ENCODE results near the gene LRRC10.

LRRC10 gene
- long read RNA-seq: 0 reads

GRCh38 chr12:69610729-69611128 lies at the start of gene LRRC10:
Gene LRRC10, minus strand, starts transcription at chr12:69610907. Its CDS starts 69 bp downstream, at chr12:69610838.
- DNase-seq (ENCODE audit: low read depth in 1 of 2, low spot score in 1 of 2): no peak
- Histone ChIP-seq H3K27me3 (ENCODE audit: insufficient read depth, poor library complexity, severe bottlenecking) (no peaks in the 10 kb centered on the region), H3K27ac (replicated peaks) (no peak within 1 kb of the TSS), H3K4me3 (replicated peaks; ENCODE audit: insufficient read depth, low read length) (no peak within 1 kb of the TSS)
- TF ChIP-seq REST (IDR thresholded peaks at IDR 0.05; ENCODE audit: insufficient replicate concordance, low read depth): no peak
- no peak for TF ChIP-seq SPI1 (IDR thresholded peaks at IDR 0.05; ENCODE audit: borderline replicate concordance, low read depth)
- no peak for TF ChIP-seq GABPA (IDR thresholded peaks at IDR 0.05; ENCODE audit: low read depth)
- no peak for TF ChIP-seq POLR2AphosphoS5 (IDR thresholded peaks at IDR 0.05; ENCODE audit: low read depth)
- no peak for TF ChIP-seq CTCF (IDR thresholded peaks at IDR 0.05; ENCODE audit: insufficient read depth, low read length)

- H3K27me3 ChIP-seq (ENCODE audit: insufficient read depth, poor library complexity, severe bottlenecking): peaks cover 2% of the 10 kb centered on the region
- H3K4me3 ChIP-seq (replicated peaks; ENCODE audit: insufficient read depth, low read length): no peak overlapping the region
- TF ChIP-seq GABPA (IDR thresholded peaks at IDR 0.05; ENCODE audit: low read depth) (no peak), POLR2AphosphoS5 (IDR thresholded peaks at IDR 0.05; ENCODE audit: low read depth) (no peak)
- no peak for DNase-seq (ENCODE audit: low read depth in 1 of 2, low spot score in 1 of 2)
- H3K27ac ChIP-seq (replicated peaks): no peak overlapping the region
Observed at GRCh38 chr12:69660164-69660863, 49.6 kb upstream of the LRRC10 start.

GRCh38 chr12:69658203-69658602 lies 47.5 kb upstream of the LRRC10 start:
- Histone ChIP-seq H3K27me3 (ENCODE audit: insufficient read depth, poor library complexity, severe bottlenecking) (no peaks in the 10 kb centered on the region), H3K27ac (replicated peaks) (no peak overlapping the region), H3K4me3 (replicated peaks; ENCODE audit: insufficient read depth, low read length) (no peak overlapping the region)
- DNase-seq (ENCODE audit: low read depth in 1 of 2, low spot score in 1 of 2): no peak
- TF ChIP-seq GABPA (IDR thresholded peaks at IDR 0.05; ENCODE audit: low read depth) (no peak), POLR2AphosphoS5 (IDR thresholded peaks at IDR 0.05; ENCODE audit: low read depth) (no peak), SPI1 (IDR thresholded peaks at IDR 0.05; ENCODE audit: borderline replicate concordance, low read depth) (no peak), CTCF (IDR thresholded peaks at IDR 0.05; ENCODE audit: insufficient read depth, low read length) (no peak), REST (IDR thresholded peaks at IDR 0.05; ENCODE audit: insufficient replicate concordance, low read depth) (no peak)

- H3K4me3 ChIP-seq (replicated peaks; ENCODE audit: insufficient read depth, low read length): no peak overlapping the region
- TF ChIP-seq GABPA (IDR thresholded peaks at IDR 0.05; ENCODE audit: low read depth): no peak
- TF ChIP-seq REST (IDR thresholded peaks at IDR 0.05; ENCODE audit: insufficient replicate concordance, low read depth): no peak
- no peak for TF ChIP-seq CTCF (IDR thresholded peaks at IDR 0.05; ENCODE audit: insufficient read depth, low read length)
- no peak for TF ChIP-seq POLR2AphosphoS5 (IDR thresholded peaks at IDR 0.05; ENCODE audit: low read depth)
- no peak for TF ChIP-seq SPI1 (IDR thresholded peaks at IDR 0.05; ENCODE audit: borderline replicate concordance, low read depth)
- no peaks in the 10 kb centered on the region for H3K27me3 ChIP-seq (ENCODE audit: insufficient read depth, poor library complexity, severe bottlenecking)
- no peak for DNase-seq (ENCODE audit: low read depth in 1 of 2, low spot score in 1 of 2)
- no peak overlapping the region for H3K27ac ChIP-seq (replicated peaks)
Observed at GRCh38 chr12:69657376-69658137, 46.9 kb upstream of the LRRC10 start.

Measured in HL-60 (cell line).